Measurements from ENCODE around the gene RBM28.
"Not testable (repeated sequence)": the region's sequence is repeated elsewhere in the genome, so short reads cannot be mapped to it uniquely, and the experiment has no call there.

The RBM28 gene

DNA sequence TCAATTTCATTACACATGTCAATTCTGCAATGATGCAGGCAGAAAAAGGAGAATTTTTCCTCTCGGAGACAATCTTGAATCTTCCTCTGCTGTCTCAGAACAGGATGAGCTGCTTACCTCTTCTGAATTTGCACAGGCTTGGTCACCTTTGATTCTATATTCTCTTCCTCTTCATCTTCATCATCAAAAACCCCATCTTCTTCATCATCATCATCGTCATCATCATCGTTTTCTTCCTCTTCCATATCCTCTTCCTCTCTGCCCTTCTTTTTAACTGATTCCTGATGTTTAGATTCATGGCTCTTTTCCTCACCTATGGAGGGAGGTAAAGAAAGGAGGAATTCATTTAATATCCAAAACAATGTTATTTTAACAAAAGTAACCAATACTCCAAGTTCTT lies 8.0 kb downstream of the RBM28 start:
- no peak for DNase-seq

DNA sequence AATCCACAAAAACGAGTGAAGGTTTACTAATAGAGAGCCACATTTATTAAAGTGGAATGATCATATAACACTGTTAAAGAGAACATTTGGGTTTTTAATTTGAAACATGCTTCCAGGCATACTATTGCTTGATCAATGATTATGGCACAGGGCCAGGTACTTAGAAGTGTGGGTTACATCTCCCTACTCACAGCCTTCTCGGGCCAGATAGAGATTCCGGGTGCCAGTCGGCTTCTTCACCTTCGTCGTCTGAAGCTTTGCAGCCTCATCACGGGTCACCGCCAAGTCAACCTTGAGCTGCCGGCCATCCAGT lies 19.4 kb downstream of the RBM28 start:
- no peak for DNase-seq

DNA sequence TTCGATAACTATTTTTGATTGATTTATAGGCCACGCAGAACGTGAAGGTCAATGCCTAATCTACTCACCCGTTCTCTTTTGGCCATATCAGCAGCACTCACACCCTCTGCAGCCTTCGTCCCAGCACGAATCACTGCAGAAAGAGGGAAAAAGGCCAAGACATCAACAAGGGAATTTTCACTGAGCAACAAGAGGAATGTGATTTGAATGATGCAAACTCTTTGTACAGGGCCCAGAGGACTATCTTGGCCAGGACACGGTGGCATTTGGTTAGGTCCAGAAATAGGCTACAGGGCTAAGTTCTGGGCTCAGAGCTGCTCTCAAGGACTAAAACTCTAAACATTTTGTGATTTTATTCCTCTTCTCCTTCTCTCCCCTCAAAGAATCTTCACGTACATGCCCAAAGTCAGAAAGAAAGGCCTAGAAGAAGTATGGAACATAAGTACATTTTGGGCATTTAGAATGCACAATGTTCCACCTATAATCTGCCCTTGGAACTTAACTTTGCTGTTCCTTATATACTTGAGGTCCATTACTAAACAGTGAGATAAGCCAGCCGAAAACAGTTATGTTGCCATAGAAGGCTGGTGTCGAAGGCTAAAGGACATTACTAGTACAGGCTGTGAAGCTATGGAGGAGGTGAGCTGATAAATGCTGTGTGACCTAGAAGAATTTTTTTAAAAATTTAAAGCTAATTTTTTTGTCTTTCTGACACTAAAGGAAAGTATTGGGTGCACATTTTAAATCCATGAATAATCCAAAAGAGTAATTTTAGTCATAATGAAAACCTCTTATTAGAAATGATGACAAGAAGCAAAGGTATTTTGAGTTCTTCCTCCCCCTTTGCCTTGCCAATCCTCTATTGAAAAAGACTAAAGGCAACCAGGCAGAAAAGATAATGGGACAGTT lies 20.0 kb downstream of the RBM28 start:
- DNase-seq = no peak

DNA sequence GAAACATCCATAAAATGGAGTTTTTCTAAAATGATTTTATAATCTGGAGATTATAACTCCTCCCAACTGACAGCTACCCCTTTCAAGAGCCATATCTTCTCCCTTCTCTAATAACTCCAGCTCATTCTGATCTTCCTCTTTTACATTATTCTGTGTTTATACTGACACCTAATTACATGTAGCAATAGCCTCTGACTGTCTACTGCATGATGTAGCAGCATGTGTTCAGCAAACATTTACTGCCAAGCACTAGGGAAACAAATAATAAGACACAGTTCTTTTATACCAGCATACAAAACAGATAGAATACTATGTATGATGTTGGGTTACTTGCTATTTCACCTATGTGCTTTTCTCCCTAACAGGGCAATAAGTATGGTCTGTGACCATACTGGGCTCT lies 20.7 kb downstream of the RBM28 start:
- DNase-seq = no peak

DNA sequence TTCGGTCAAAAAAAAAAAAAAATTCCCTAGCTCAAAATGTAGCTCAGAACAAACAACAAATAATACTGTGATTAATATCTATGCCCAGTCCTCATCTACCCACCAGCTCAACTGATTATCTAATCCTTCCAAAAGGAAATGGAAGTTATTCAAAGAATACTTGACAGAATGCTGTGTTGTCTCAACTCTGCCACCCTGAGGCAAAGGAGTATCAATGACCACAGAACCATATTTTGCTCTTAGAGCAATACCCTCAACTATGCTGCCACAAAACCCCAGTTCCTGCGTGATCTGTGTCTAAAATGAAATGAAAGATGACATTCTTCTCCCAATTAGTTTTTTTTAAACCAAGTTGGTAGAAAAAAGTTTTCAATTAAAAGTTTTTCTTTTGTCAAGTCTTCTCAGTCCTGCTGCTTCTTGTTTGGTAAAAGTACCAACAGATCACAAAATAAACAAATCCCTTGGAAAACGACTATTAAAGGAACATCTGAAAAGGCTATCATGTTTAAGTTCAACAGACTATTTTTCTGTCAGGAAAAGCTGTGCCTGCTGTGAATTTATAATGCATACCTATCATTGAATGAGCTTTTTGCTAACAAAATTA lies 21.6 kb downstream of the RBM28 start:
- no peak for DNase-seq

DNA sequence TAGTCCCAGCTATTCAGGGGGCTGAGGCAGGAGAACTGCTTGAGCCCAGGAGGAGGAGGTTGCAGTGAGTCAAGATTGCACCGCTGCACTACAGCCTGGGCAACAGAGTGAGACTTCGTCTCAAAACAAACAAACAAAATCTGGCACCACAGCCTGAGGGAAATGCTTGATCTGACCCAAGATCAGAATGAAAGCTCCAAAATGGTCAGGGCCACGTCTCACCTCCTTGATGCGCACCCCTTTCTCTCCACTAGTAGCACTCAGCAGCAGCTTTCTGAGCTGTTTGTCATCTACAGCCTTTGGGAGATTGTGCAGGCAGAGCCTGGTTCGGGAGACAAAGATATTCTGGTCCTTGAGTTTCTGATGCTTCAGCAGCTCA lies 22.7 kb downstream of the RBM28 start:
- DNase-seq = no peak

DNA sequence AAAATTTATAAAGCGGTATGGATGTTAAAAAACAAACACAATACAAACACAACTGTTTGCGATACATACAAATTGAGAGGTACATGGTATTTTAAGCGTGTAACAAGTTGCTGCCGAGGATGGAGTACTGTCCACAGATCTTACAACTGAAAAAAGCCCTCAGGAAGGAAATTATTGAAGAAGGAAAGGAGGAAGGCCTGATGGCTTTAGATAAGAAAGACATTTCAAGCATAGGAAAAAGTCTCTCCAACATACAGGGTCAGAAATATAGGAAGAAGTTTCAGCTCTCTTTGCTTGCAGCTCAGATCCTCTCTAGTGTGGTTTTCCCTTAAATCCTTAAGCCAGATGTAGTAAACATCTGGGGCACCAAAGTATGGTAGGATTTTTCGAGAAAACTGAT lies 25.0 kb downstream of the RBM28 start:
- no peak for DNase-seq

DNA sequence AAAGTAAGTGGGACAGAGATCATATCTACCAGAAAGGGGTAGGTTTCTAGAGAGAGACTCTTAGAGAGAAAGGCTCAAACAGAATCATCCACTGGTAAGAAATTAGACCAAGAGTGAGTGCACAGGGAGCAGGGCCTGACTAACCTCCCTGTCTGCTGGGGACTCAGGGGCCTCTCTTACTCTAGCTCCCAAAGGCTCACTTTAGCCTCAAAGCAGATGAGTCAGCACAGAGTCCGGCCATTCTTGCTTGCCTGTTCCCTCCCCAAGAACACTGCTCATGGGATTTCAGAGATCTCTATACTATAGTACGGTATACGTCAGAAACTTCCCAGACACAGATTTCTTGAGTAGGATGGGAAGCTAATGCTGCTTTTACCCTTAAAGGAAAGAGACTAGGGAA lies 32.7 kb downstream of the RBM28 start:
- DNase-seq = no peak

DNA sequence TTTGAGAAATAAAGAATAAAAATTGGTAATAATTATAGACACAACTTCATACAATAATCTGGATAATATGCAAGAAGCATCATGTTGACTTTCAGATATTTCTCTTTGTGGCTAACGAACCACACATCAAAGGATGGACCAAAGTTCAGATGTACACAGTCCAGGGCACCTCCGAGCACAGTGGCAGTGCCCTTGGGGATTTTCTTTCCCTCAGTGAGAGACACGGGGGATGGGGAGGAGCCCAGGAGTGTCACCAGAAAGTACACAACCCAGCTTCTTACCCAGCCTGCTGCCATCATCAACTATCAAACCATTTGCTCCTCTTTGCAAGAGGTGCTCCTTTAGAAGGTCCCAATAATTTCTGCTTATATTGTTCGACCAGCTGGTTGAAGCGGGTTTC lies 33.2 kb downstream of the RBM28 start:
- no peak for DNase-seq

DNA sequence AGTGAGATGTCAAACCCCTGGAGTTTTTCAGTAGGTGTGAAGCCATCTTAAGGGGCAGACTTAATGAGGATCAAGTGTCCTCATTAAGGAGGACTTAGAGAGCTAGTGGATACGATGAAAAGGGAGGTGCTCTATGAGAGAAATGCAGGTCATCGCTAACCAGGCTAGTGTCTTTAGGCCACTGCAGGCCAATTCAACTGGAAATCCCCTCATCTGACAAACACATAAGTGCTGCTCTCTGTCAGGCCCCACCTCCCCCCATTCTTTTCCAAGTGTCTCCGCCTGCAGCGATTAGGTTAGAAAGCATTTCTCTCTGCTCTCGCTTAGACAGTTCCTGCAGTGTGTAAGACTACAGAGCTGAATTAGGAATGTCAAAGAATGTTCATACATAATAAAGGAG lies 33.7 kb downstream of the RBM28 start:
- no peak for DNase-seq

DNA sequence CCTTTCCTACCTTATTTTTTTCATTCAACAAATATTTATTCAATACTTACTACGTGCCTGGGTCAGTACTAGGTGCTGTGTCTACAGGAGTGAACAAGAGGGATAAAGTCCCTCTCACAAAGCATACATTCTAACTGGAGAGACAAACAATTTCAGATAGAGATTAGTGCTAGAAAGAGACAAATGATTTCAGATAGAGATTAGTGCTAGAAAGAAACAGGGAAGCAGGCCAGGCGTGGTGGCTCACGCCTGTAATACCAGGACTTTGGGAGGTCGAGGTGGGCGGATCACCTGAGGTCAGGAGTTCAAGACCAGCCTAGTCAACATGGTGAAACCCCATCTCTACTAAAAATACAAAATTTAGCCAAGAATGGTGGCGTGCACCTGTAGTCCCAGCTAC lies 34.6 kb downstream of the RBM28 start:
- DNase-seq = no peak

DNA sequence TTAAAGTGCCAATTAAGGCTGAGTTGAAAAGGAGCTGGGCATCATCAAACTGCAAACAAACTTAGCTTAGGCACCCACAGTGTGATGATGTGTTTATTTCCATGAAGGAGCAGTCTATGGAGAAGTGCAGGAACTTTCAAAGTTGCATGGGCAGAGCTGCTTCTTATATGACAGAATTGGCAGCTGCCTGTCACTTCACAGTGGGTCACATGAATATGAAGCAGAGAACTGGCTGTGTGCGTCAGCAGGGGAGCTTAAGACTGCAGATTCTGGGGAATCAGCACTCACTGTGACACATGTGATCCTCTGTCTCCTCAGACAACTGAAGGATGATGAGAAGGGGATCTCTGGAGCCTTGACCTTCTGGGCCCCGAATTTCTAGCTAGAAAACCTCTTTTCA lies 36.6 kb downstream of the RBM28 start:
- DNase-seq = no peak

DNA sequence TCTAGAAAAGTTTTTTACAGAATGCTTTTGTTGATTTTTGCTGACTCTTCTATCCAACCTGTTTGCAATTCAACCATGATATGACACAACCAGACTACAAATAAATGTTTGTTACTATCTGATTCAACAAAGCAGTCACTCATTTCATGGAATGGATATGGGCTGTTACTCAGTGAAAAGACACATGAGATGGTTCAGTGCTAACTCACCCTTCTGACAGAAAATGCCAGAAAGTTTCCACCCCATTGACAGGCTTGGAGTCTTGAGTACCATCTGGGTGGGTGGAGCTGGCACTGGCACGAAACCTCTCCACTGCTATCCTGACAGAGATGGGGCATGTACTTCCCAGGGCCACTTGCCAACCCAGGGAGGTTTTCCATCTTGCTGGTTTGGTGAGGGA lies 39.5 kb downstream of the RBM28 start:
- DNase-seq = no peak

DNA sequence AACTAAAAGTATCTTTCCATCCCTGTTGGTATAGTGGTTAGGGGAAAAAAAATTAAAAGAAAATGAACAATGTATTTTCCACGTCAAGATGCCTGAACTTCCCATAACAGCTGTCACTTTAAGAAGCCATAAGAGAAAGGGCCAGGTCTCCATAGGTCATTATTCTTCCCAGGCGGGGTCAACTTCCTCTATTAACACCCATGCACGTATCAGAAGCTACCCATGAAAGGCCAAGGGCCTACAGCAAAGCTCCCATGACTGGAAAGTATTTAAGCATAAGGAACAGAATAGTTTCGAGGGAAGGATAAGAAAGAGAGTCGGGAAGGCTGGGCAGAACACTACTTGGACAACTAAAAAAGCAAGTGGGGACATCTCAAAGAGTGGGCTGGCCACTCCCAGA lies 40.1 kb downstream of the RBM28 start:
- DNase-seq = no peak

DNA sequence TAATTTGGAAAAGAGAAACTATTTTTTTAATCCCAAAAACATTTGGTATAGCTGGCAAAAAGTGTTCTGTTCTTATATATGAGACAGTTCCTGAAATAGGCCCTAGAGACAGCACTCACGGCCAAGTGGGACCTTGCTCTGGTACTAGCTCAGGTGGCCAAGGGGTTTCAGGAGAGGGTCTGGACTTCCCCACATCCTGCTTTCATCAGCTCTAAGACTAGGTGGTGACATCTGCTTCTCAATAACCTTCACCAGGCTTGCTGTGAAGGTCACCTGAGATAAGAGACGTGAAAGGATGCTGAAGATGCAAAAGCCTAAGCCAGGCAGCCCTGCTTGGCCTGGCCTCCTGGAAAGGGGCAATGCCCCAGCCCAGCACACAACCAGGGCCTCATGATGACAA lies 40.6 kb downstream of the RBM28 start:
- no peak for DNase-seq

DNA sequence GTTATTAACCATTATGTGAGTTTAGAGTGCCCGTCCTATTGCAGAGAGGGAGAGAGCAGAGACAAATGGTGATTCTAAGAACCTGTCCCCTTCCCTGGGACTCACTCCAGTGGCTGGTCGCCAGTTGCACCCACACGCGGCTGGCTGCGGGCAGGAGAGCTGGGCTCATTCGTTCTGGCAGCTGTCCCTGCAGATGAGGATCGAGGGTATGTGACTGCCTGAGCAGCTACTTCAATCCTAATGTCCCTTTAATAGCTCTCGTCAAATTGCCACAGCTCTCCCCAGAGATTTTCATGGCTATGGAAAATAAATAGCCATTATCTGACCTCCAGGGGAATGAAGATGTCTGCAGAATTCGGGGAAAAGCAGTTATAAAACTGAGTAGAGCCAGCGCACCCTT lies 41.6 kb downstream of the RBM28 start:
- DNase-seq = no peak

DNA sequence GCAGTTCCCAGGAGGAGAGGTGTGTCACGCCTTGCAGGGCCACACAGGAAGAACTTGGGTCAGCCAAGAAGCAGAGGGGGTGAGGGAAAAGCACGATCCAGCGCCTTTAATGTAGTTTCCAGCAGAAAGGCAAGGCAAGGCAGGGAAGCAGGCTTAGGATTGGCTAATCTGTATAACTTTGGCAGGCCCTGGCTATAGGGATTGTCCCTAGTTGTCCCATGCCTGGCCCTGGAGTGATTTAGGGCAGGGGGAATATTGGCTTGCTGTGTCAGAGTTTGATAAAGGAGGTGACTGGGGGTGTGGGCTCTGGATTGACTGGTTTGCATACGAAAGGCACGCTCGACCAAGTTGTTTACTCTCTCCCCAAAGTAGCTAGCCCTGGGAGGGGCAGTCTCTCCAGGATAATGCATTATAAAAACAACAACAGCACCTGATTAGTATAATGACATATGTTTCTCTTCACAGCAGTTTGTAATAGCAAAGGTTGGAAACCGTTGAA lies 44.5 kb downstream of the RBM28 start:
- no peak for DNase-seq

DNA sequence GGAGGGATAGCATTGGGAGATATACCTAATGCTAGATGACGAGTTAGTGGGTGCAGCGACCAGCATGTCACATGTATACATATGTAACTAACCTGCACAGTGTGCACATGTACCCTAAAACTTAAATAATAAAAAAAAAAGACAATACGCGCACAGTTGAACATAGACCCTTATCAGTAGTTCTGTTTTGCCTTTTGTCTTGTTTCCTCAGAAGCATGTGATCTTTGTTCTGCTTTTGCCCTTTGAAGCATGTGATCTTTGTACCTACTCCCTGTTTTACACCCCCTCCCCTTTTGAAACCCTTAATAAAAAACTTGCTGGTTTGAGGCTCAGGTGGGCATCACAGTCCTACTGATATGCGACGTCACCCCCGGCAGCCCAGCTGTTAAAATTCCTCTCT lies 45.7 kb downstream of the RBM28 start:
- not testable (repeated sequence) for DNase-seq

DNA sequence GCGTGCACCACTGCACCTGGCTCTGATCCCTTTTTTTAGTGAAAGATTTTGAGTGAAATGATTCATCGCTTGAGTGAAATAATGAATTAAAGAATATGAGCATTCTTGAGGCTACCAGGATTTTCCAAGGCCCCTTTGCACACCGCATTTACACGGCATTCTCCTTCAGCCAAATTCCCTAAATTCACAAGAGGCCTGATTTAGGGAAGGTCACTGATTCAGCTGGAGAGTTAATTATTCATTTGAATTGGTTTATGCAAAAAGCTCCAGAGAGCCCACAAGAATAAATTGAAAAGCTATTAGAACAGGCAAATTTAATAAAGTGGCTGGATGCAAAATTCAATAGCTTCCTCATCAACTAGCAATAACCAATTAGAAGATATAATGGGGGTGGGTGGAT lies 56.2 kb downstream of the RBM28 start:
- no peak for DNase-seq

DNA sequence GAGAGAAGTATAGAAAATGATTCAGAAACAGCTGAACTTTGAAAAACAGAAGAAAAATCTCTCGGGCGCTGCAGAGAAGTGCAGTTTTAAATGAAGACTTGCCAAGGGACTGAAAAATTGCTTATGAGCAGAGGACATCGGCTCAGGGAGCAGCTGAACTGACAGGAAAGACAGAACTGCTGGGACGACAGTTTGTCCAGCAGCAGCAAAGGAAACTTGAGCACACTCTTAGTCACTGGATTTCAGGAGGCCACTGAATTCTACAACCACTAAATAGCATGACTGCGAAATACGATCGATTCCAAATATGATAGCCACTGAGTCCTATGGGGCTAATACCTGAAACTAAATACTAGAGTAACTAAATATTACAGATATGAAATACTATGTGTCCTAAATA lies 59.6 kb downstream of the RBM28 start:
- no peak for DNase-seq

DNA sequence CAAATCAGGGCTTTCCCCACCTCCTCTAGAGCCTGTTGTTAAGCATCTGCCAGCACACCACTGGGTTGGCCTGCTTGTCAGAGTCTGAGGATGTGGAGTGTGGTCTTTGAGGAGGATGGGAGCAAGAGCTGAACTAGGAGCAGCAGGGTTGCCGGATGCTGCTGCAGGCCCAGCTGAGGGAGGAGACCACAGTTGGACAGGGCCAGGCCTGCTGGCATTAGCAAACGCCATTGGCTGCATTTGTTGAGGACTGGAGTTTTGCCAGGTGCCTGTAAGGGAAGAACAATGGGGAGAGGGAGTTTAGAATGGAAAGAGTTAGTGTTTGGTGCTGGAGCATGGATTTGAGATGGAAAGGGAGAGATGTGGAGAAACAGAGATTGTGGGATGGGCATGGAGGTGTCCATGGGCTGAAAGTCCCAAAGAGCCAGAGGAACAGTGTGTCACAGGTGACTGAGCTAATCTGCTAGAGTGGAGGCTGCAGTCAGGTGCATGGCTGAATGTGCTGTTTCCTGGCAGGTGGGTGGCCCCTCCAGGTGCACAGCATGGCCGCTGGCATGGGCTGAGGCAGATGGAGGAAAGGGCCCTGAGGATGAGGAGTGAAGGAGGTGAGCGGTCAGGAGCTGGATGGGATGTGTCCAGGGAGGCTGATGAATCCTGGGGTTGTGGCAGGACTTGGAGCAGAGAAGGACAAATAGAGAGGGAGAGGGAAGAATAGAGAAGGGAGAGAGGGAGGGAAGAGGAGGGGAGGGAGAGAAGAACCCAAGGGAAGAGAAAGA lies 61.9 kb downstream of the RBM28 start:
- no peak for DNase-seq

DNA sequence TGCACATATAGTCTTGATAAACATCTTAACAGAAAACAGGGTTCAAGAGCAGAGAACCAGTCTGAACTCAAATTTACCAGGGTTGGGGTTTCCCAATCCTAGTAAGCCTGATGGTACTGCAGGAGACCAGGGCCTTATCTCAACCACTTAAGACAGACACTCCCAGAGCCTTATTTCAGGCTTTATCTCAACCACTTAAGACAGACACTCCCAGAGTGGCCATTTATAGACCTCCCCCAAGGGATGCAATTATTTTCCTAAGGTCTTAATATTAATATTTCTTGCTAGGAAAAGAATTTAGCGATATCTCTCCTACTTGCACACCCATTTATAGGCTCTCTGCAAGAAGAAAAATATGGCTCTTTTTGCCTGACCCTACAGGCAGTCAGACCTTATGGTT lies 63.3 kb downstream of the RBM28 start:
- DNase-seq = not testable (repeated sequence)

DNA sequence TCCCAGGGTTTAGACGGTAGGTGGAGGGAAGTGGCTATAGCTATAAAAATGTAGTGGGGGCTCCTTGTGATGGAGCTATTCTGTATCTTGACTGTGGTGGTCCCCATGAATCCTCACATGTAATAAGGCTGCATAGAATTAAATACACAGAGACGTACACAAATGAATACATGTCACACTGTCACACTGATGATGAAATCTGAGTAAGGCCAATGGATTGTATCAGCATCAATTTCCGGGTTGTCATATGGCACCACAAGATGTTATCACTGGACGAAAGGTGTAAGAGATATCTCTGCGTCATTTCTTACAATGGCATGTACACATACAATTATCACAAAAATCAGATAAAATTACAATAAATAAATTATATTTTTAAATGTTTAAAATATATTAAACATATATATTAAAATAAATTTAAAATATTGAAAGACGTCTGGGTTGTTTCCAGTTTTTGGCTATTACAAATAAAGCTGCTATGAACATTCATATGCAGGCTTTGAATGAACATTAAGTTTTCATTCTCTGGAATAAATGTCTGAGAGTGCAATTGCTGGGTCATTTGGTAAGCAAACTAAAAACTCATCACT lies 64.5 kb downstream of the RBM28 start:
- no peak for DNase-seq

DNA sequence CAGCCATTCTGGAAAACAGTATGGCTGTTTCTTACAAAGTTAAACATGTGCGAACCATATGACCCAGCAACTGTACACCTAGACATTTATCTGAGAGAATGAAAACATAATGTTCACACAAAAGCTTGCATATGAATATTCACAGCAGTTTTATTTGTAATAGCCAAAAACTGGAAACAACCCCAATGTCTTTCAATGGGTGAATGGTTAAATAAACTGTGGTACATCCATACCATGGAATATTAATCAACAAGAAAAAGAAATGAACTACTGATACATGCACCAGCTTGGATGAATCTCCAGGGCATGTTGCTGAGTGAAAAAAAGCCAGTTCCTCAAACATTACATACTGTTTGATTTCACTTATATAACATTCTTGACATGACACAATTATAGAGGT lies 65.3 kb downstream of the RBM28 start:
- DNase-seq = no peak

Data from stimulated activated CD4-positive, alpha-beta T cell treated with anti-CD3 and anti-CD28 coated beads, Interleukin-1b, Interleukin-23, amount 100 ng/mL, for 48 hours (primary cell).